Transverse colon (tissue), 4 donors: ENCODE measurements around the gene MPIG6B. TPM values are rescaled to one million over a fixed set of nuclear protein-coding genes. Genes with fewer than 3 reads are reported as not detected.

Source experiments
- DNase-seq: peaks from one replicate; pipeline ENCODE4 v3.0.0-alpha.2; 2019
- H3K27ac ChIP-seq, 4 donors: fragments of 200-600 bp; sonication (generic); 2 replicates each; pipeline ENCODE4 v1.5.1; 2016 to 2018; ENCODE audit warnings: inconsistent platforms in 4 of 4
- H3K27me3 ChIP-seq: fragments of 200-600 bp; sonication (generic); 2 replicates; pipeline ENCODE4 v1.5.1; 2017; ENCODE audit warnings: inconsistent platforms
- H3K36me3 ChIP-seq, 4 donors: fragments of 200-600 bp; sonication (generic); 2 replicates each; pipeline ENCODE4 v1.5.1; 2017 to 2019; ENCODE audit warnings: inconsistent platforms in 4 of 4
- H3K4me1 ChIP-seq, 4 donors: fragments of 200-600 bp; sonication (generic); 2 replicates each; pipeline ENCODE4 v1.5.1; 2017 to 2020; ENCODE audit warnings: inconsistent platforms in 4 of 4
- H3K4me3 ChIP-seq, 4 donors: fragments of 200-600 bp; sonication (generic); 1 replicate in 1 of 4; 2 replicates in 3 of 4; pipeline versions ENCODE4 v1.5.1 to v1.6.1; 2017 to 2019; ENCODE audit warnings: inconsistent platforms in 4 of 4
- H3K9me3 ChIP-seq, 2 donors: fragments of 200-600 bp; sonication (generic); 2 replicates each; pipeline ENCODE4 v1.5.1; 2017 to 2019; ENCODE audit warnings: inconsistent platforms in 2 of 2
- CTCF ChIP-seq, 5 experiments: fragments of 200-600 bp in 3 of 5; fragments of 450-650 bp in 2 of 5; sonication (generic) in 3 of 5; IDR thresholded peaks; 1 replicate in 2 of 5; 2 replicates in 3 of 5; pipeline ENCODE4 v1.5.1; 2016 to 2017; ENCODE audit warnings: antibody characterized with exemption in 5 of 5, inconsistent platforms in 3 of 5, mild to moderate bottlenecking in 2 of 5, moderate library complexity in 1 of 5
- EP300 ChIP-seq: sonication (generic); formaldehyde crosslinking; IDR thresholded peaks from one replicate; pipeline ENCODE4 v1.6.1; 2017; ENCODE audit warnings: antibody characterized with exemption, low read depth
- POLR2A ChIP-seq: fragments of 450-650 bp; IDR thresholded peaks from one replicate; pipeline ENCODE4 v1.6.1; 2016; ENCODE audit warnings: antibody characterized with exemption, mild to moderate bottlenecking, moderate library complexity
- POLR2AphosphoS5 ChIP-seq, 3 donors: sonication (generic); formaldehyde crosslinking; IDR thresholded peaks; one replicate each; pipeline ENCODE4 v1.6.1; 2016; ENCODE audit warnings: antibody characterized with exemption in 3 of 3
- WGBS, 2 donors: methylation state at CpG; one replicate each; pipeline ENCODE4 v1.1.5; 2018; ENCODE audit warnings: low coverage in 1 of 2; 5-methylcytosine and 5-hydroxymethylcytosine counted together
- in situ Hi-C, 4 donors: fragments of 200-750 bp; cut with MboI; loops; one replicate each; pipeline versions ENCODE4 v1.15.0 to v1.15.1; 2017; ENCODE audit warnings: low sequenced_read_pairs in 3 of 4, low pct_ligation_motif_present in 1 of 4, low pct_unique_long_range_greater_than_20kb in 1 of 4
- intact Hi-C: fragments of 100-400 bp; cut with DNase I; formaldehyde crosslinking; loops from one replicate; pipeline ENCODE4 v1.15.1; 2023; ENCODE audit warnings: low total_unique reads
- total RNA-seq, 4 donors: library from RNA; depleted of rRNA; stranded (reverse); fragments of >200 nt; gene quantifications; one replicate each; pipeline ENCODE4 v1.1.0, GENCODE V29; 2016

MPIG6B gene
- under 1 TPM in 1 of 4 donors, not detected in 3; 0.16 TPM for total RNA-seq

- H3K36me3 ChIP-seq, result no peaks in the 10 kb centered on the region
- intact Hi-C loops (no loop called here), in situ Hi-C loops (no loop called here)
- no peaks in the 10 kb centered on the region for H3K9me3 ChIP-seq
- no peak within 1 kb of the TSS for H3K4me3 ChIP-seq
- TF ChIP-seq POLR2AphosphoS5 (IDR thresholded peaks at IDR 0.05) (no peak), CTCF (IDR thresholded peaks at IDR 0.05) (no peak), POLR2A (no peak), EP300 (no peak)
- no peaks in the 10 kb centered on the region for H3K27me3 ChIP-seq
- H3K27ac ChIP-seq, result no peak within 1 kb of the TSS
- H3K4me1 ChIP-seq, result peaks cover 11 to 35% (median 25%) of the 10 kb centered on the region in 4 donors
- WGBS, 2 donors, result 77% methylated on average over 46 of the region's 46 CpGs; no CpG with 5 or more reads in 1 of the 2 donors
- no peak for DNase-seq
Measured at GRCh38 chr6:31723245-31723979, at the start of gene MPIG6B. TSS of gene MPIG6B (plus strand) at chr6:31723373. CDS start at chr6:31723384, 11 bp downstream.

- H3K27ac ChIP-seq, result no peak overlapping the region
- no peak overlapping the region for H3K4me3 ChIP-seq
- in situ Hi-C loops, result loop anchor here in 1 of 4 donors (10.0 kb wide), 1 partner anchor 278 kb away; the partner anchor contains the start of genes NELFE and SKIC2
- intact Hi-C loops, result no loop called here
- no peaks in the 10 kb centered on the region for H3K27me3 ChIP-seq
- H3K9me3 ChIP-seq, result no peaks in the 10 kb centered on the region
- WGBS, 2 donors, result 73% methylated on average over 4 of the region's 4 CpGs; no CpG with 5 or more reads in 1 of the 2 donors
- no peak for TF ChIP-seq POLR2A
- TF ChIP-seq POLR2AphosphoS5 (IDR thresholded peaks at IDR 0.05), result no peak
- no peak for TF ChIP-seq EP300
- no peak for TF ChIP-seq CTCF (IDR thresholded peaks at IDR 0.05)
- no peak for DNase-seq
- peaks cover 1 to 12% (median 5%) of the 10 kb centered on the region in 4 donors for H3K4me1 ChIP-seq
- peaks cover 0 to 13% (median 4%) of the 10 kb centered on the region in 4 donors for H3K36me3 ChIP-seq
Measured at GRCh38 chr6:31676322-31676903, 46.8 kb upstream of the MPIG6B start.

- no peak overlapping the region for H3K4me3 ChIP-seq
- H3K9me3 ChIP-seq, result no peaks in the 10 kb centered on the region
- H3K27me3 ChIP-seq, result no peaks in the 10 kb centered on the region
- H3K36me3 ChIP-seq, result peaks cover 0 to 8% (median 3%) of the 10 kb centered on the region in 4 donors
- H3K27ac ChIP-seq, result no peak overlapping the region
- DNase-seq, result no peak
- in situ Hi-C loops (loop anchor here in 1 of 4 donors (10.0 kb wide), 1 partner anchor 278 kb away; the partner anchor contains the start of genes NELFE and SKIC2), intact Hi-C loops (no loop called here)
- H3K4me1 ChIP-seq, result peaks cover 5 to 17% (median 10%) of the 10 kb centered on the region in 4 donors
- 83 to 85% methylated on average over 5 to 6 of the region's 6 CpGs for WGBS, 2 donors
- TF ChIP-seq POLR2A (no peak), CTCF (IDR thresholded peaks at IDR 0.05) (no peak), EP300 (no peak), POLR2AphosphoS5 (IDR thresholded peaks at IDR 0.05) (no peak)
Measured at GRCh38 chr6:31676904-31677303, 46.3 kb upstream of the MPIG6B start.

- no peaks in the 10 kb centered on the region for H3K36me3 ChIP-seq
- no peaks in the 10 kb centered on the region for H3K9me3 ChIP-seq
- intact Hi-C loops (no loop called here), in situ Hi-C loops (loop anchor here in 1 of 4 donors (10.0 kb wide), 1 partner anchor 277 kb away; the partner anchor contains the start of genes NELFE and SKIC2)
- no peak overlapping the region for H3K27ac ChIP-seq
- no peaks in the 10 kb centered on the region for H3K27me3 ChIP-seq
- peaks cover 5 to 22% (median 11%) of the 10 kb centered on the region in 4 donors for H3K4me1 ChIP-seq
- WGBS, 2 donors, result 64 to 75% methylated on average over 6 to 8 of the region's 8 CpGs
- no peak overlapping the region for H3K4me3 ChIP-seq
- DNase-seq, result no peak
- no peak for TF ChIP-seq POLR2A
- no peak for TF ChIP-seq CTCF (IDR thresholded peaks at IDR 0.05)
- TF ChIP-seq EP300, result no peak
- TF ChIP-seq POLR2AphosphoS5 (IDR thresholded peaks at IDR 0.05), result no peak
Measured at GRCh38 chr6:31677955-31678354, 45.2 kb upstream of the MPIG6B start.
